ENCODE measurements around the gene ARHGEF4.

Gene ARHGEF4

DNA sequence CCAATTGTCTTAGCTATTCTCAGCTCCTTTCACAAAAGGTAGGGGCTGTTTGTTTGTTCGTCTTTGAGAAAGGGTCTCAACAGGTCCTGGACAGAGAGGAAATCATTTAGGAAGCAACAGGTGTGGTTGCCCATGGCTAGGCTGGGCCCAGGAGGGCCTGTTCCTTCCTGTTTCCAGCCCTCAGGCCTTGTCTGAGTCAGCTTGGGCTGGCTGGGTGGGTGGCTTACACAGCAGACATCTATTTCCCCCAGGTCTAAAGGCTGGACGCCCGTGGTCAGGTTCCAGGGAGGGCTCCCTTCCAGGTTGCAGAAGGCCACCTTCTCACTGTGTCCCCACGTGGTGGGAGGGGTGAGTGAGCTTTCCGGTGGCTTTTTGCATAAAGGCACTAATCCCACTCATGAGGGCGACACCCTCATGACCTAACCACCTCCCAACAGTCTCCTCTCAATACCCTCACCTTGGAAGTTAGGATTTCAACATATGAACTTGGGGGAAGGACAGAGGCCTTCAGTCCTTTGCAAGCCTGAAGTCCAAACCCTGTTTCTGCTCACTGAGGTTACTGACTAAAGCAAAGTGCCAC, 45.5 kb downstream of the ARHGEF4 start:
- H3K9me3 ChIP-seq (ENCODE audit: insufficient read depth, low read depth, low read length), result no peaks in the 10 kb centered on the region
- H3K27ac ChIP-seq (ENCODE audit: low read length), result no peak overlapping the region
- H3K36me3 ChIP-seq (ENCODE audit: insufficient read depth, low read depth, low read length), result no peaks in the 10 kb centered on the region
- no peaks in the 10 kb centered on the region for H3K27me3 ChIP-seq (ENCODE audit: insufficient read depth, low read length)
- no peak overlapping the region for H3K4me3 ChIP-seq (ENCODE audit: low read length)
- H3K4me1 ChIP-seq (ENCODE audit: insufficient read depth, low read length), result no peaks in the 10 kb centered on the region
- H3K9ac ChIP-seq (ENCODE audit: low read depth, low read length), result no peak overlapping the region

DNA sequence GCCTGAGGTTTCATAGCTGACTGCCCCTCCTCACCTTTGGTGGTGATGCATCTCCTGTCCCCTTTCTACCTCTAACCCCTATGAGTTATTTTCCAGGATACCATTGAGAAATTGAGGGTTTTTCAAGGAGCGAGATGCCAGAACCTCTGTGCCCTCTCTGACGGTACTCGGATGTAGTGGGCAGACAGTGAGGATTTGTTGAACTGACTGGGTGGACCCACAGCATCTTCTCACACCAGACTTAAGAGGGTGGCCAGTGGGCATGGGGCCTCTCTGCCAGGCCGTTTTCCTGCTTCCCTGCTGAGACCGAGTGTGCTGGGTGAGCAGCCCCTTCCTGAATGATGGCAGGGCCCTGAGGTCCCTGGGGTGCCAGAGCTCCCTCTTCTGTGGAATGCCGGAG, 46.3 kb downstream of the ARHGEF4 start:
- Histone ChIP-seq H3K36me3 (ENCODE audit: insufficient read depth, low read depth, low read length) (no peaks in the 10 kb centered on the region), H3K27ac (ENCODE audit: low read length) (no peak overlapping the region), H3K9me3 (ENCODE audit: insufficient read depth, low read depth, low read length) (no peaks in the 10 kb centered on the region), H3K4me3 (ENCODE audit: low read length) (no peak overlapping the region), H3K9ac (ENCODE audit: low read depth, low read length) (no peak overlapping the region), H3K4me1 (ENCODE audit: insufficient read depth, low read length) (no peaks in the 10 kb centered on the region), H3K27me3 (ENCODE audit: insufficient read depth, low read length) (no peaks in the 10 kb centered on the region)

- no peaks in the 10 kb centered on the region for H3K27me3 ChIP-seq (ENCODE audit: insufficient read depth, low read length)
- H3K4me3 ChIP-seq (ENCODE audit: low read length), result no peak overlapping the region
- H3K27ac ChIP-seq (ENCODE audit: low read length), result no peak overlapping the region
- no peaks in the 10 kb centered on the region for H3K4me1 ChIP-seq (ENCODE audit: insufficient read depth, low read length)
- H3K9me3 ChIP-seq (ENCODE audit: insufficient read depth, low read depth, low read length), result no peaks in the 10 kb centered on the region
- H3K36me3 ChIP-seq (ENCODE audit: insufficient read depth, low read depth, low read length), result no peaks in the 10 kb centered on the region
- H3K9ac ChIP-seq (ENCODE audit: low read depth, low read length), result no peak overlapping the region
Measured at GRCh38 chr2:130883496-130883895, 46.8 kb downstream of the ARHGEF4 start.

DNA sequence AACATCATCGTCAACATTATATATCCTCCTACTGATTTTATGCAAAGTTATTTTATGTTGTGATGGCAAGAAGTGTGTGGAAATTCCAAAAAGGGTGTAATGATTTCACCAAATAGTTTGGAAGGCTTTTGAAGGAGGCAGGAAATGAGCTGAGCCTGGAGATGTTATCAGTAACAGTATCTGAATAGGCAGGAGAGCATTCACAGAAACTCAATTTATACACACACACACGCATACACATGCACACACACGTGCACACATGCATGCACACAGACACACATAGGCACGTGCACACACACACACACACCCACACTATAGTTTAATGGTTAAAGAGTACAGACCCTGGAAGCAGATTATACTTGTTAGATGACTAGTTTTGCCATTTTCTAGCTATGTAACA, 47.3 kb downstream of the ARHGEF4 start:
- H3K27me3 ChIP-seq (ENCODE audit: insufficient read depth, low read length), result no peaks in the 10 kb centered on the region
- H3K9me3 ChIP-seq (ENCODE audit: insufficient read depth, low read depth, low read length), result no peaks in the 10 kb centered on the region
- H3K4me1 ChIP-seq (ENCODE audit: insufficient read depth, low read length), result no peaks in the 10 kb centered on the region
- no peak overlapping the region for H3K27ac ChIP-seq (ENCODE audit: low read length)
- no peak overlapping the region for H3K9ac ChIP-seq (ENCODE audit: low read depth, low read length)
- no peak overlapping the region for H3K4me3 ChIP-seq (ENCODE audit: low read length)
- H3K36me3 ChIP-seq (ENCODE audit: insufficient read depth, low read depth, low read length), result no peaks in the 10 kb centered on the region

DNA sequence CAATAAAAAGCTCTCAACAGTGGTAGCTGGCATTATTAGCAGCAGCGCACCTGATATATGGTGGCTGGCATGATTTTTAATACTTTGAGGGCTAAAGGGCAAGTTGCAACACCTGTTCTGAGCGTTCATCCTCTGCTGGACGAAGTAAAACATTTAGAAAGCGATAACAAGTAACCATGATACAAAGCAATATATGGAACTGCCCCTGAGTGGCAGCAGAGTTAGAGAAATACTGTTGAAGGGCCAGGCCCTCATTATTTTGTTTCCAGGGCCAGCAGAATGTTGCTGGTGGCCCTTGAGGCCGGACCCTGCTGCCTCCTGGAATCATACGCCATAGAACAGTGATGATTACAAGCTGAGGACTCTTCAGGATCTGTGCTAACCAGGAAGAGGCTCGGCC, 47.8 kb downstream of the ARHGEF4 start:
- no peak overlapping the region for H3K27ac ChIP-seq (ENCODE audit: low read length)
- no peaks in the 10 kb centered on the region for H3K27me3 ChIP-seq (ENCODE audit: insufficient read depth, low read length)
- no peak overlapping the region for H3K4me3 ChIP-seq (ENCODE audit: low read length)
- no peaks in the 10 kb centered on the region for H3K4me1 ChIP-seq (ENCODE audit: insufficient read depth, low read length)
- H3K36me3 ChIP-seq (ENCODE audit: insufficient read depth, low read depth, low read length), result no peaks in the 10 kb centered on the region
- no peaks in the 10 kb centered on the region for H3K9me3 ChIP-seq (ENCODE audit: insufficient read depth, low read depth, low read length)
- no peak overlapping the region for H3K9ac ChIP-seq (ENCODE audit: low read depth, low read length)

GRCh38 chr2:130887643-130888042, 50.9 kb downstream of the ARHGEF4 start:
- Histone ChIP-seq H3K4me1 (ENCODE audit: insufficient read depth, low read length) (no peaks in the 10 kb centered on the region), H3K36me3 (ENCODE audit: insufficient read depth, low read depth, low read length) (no peaks in the 10 kb centered on the region)

DNA sequence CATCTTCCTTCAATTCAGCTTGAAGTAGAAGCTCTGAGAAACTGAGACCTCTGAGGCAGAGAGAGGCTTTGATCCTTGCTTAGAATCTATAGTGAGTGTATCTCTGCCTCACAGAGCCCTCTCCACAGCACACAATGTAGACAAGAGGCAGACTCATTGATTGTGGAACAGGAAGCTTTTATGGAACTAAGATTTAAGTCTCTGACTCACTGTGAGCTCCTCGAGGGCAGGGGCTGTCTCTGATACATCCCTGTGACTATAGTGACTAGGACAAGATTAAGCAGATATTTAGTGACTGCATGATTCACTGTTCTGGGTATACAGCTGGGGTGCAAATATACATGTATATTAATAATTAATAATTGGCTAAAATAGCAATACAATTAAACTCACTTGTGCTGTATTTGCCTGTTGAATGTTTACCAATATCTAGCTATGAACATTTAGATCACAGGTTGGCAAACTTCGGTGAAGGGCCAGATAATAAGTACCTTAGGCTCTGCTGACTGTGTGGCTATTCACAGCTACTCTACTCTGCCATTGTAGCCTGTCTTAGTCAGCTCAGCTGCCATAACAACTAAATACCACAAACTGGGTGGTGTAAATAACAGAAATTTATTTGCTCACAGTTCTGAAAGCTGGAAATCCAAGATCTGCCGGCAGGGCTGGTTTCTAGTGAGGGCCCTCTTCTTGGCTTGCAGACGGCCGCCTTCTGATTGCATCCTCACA, 54.4 kb downstream of the ARHGEF4 start:
- H3K27ac ChIP-seq (ENCODE audit: low read length), result no peak overlapping the region
- H3K36me3 ChIP-seq (ENCODE audit: insufficient read depth, low read depth, low read length), result no peaks in the 10 kb centered on the region
- H3K9me3 ChIP-seq (ENCODE audit: insufficient read depth, low read depth, low read length), result 0 out of 2 replicates have a peak, but pooled peaks cover 4% of the 10 kb centered on the region
- no peak overlapping the region for H3K9ac ChIP-seq (ENCODE audit: low read depth, low read length)
- H3K4me3 ChIP-seq (ENCODE audit: low read length), result no peak overlapping the region
- H3K27me3 ChIP-seq (ENCODE audit: insufficient read depth, low read length), result no peaks in the 10 kb centered on the region
- H3K4me1 ChIP-seq (ENCODE audit: insufficient read depth, low read length), result no peaks in the 10 kb centered on the region

More at GRCh38 chr2:130887643-130888042, 50.9 kb downstream of the ARHGEF4 start:
- no peaks in the 10 kb centered on the region for H3K27me3 ChIP-seq (ENCODE audit: insufficient read depth, low read length)
- H3K9me3 ChIP-seq (ENCODE audit: insufficient read depth, low read depth, low read length), result no peaks in the 10 kb centered on the region
- no peak overlapping the region for H3K9ac ChIP-seq (ENCODE audit: low read depth, low read length)
- no peak overlapping the region for H3K4me3 ChIP-seq (ENCODE audit: low read length)
- H3K27ac ChIP-seq (ENCODE audit: low read length), result no peak overlapping the region

- H3K27ac ChIP-seq (ENCODE audit: low read length), result no peak overlapping the region
Measured at GRCh38 chr2:130891966-130892365, 55.3 kb downstream of the ARHGEF4 start.

GRCh38 chr2:130892793-130893785, 56.4 kb downstream of the ARHGEF4 start:
- Histone ChIP-seq H3K4me1 (ENCODE audit: insufficient read depth, low read length) (peaks cover 18% of the 10 kb centered on the region; the same call in 1 of the 2 replicates), H3K9ac (ENCODE audit: low read depth, low read length) (no peak overlapping the region)

More at GRCh38 chr2:130891966-130892365, 55.3 kb downstream of the ARHGEF4 start:
- Histone ChIP-seq H3K27me3 (ENCODE audit: insufficient read depth, low read length) (no peaks in the 10 kb centered on the region), H3K9me3 (ENCODE audit: insufficient read depth, low read depth, low read length) (0 out of 2 replicates have a peak, but pooled peaks cover 4% of the 10 kb centered on the region), H3K36me3 (ENCODE audit: insufficient read depth, low read depth, low read length) (no peaks in the 10 kb centered on the region), H3K4me1 (ENCODE audit: insufficient read depth, low read length) (peaks cover 6% of the 10 kb centered on the region; the same call in 1 of the 2 replicates), H3K4me3 (ENCODE audit: low read length) (no peak overlapping the region), H3K9ac (ENCODE audit: low read depth, low read length) (no peak overlapping the region)

DNA sequence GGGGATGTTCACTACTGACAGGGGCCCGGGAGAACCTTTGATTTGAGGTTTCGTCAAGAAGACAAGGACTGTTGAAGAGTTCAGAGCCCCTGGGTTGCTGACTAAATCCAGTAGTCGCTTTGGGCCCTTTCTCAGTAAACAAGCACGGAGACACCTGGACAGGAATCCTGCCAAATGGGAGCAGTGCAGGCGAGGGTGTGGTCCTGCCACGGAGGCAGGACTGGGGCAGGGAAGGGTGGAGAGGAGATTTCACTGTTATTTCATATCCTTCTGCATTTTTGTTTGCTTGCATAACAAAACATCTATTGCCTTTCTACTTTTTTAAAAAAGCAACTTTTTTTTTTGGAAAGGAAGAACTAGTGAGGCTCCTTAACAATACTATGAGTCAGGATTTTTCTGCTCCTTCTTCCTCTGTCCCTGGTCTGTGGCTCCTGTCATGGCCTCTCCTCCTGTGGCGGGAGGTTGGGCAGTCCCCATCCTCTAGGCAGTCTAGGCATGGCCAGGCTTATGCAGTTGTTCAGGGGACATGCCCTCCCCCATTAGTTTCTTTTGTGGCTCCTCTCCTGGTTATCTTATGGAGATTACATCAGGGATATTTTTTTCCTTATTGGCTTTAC, 57.7 kb downstream of the ARHGEF4 start:
- Histone ChIP-seq H3K4me3 (ENCODE audit: low read length) (no peak overlapping the region), H3K27me3 (ENCODE audit: insufficient read depth, low read length) (no peaks in the 10 kb centered on the region; the same call in 1 of the 2 replicates), H3K4me1 (ENCODE audit: insufficient read depth, low read length) (peaks cover 18% of the 10 kb centered on the region; the same call in 1 of the 2 replicates), H3K9ac (ENCODE audit: low read depth, low read length) (no peak overlapping the region), H3K36me3 (ENCODE audit: insufficient read depth, low read depth, low read length) (no peaks in the 10 kb centered on the region), H3K27ac (ENCODE audit: low read length) (no peak overlapping the region), H3K9me3 (ENCODE audit: insufficient read depth, low read depth, low read length) (0 out of 2 replicates have a peak, but pooled peaks cover 4% of the 10 kb centered on the region)

More at GRCh38 chr2:130892793-130893785, 56.4 kb downstream of the ARHGEF4 start:
- Histone ChIP-seq H3K4me3 (ENCODE audit: low read length) (no peak overlapping the region), H3K27me3 (ENCODE audit: insufficient read depth, low read length) (no peaks in the 10 kb centered on the region; the same call in 1 of the 2 replicates), H3K36me3 (ENCODE audit: insufficient read depth, low read depth, low read length) (no peaks in the 10 kb centered on the region), H3K9me3 (ENCODE audit: insufficient read depth, low read depth, low read length) (0 out of 2 replicates have a peak, but pooled peaks cover 4% of the 10 kb centered on the region), H3K27ac (ENCODE audit: low read length) (no peak overlapping the region)

DNA sequence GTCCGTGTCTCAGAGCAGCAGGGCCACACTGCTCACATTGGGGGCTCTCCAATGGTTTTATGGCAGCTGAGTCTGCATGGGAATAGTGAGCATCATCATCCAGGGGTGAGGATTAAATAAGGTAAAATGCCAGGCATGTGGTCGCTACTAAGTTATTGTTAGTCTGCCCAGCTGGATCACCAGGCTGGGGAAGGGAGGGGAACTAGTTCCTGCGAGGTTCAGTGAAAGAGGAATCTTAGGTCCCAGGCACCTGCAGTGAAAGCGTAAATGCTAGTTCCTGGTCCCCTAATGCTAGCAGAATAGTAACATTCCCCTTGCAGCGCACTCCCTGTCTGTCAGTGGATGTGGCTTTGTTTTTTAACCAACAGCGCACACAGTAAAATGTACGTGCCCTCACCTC, 60.1 kb downstream of the ARHGEF4 start:
- Histone ChIP-seq H3K4me3 (ENCODE audit: low read length) (no peak overlapping the region), H3K27ac (ENCODE audit: low read length) (no peak overlapping the region), H3K36me3 (ENCODE audit: insufficient read depth, low read depth, low read length) (no peaks in the 10 kb centered on the region), H3K9ac (ENCODE audit: low read depth, low read length) (peak overlapping the region; percentile 3; the same call in 1 of the 2 replicates), H3K4me1 (ENCODE audit: insufficient read depth, low read length) (peaks cover 18% of the 10 kb centered on the region; the same call in 1 of the 2 replicates), H3K27me3 (ENCODE audit: insufficient read depth, low read length) (no peaks in the 10 kb centered on the region; the same call in 1 of the 2 replicates), H3K9me3 (ENCODE audit: insufficient read depth, low read depth, low read length) (0 out of 2 replicates have a peak, but pooled peaks cover 4% of the 10 kb centered on the region)

All from iPS-20b (cell line).